ENCODE data around the gene ATP8A1.
A peak's percentile ranks its signal among the peaks of the same experiment; 100 is the strongest.
"Not testable (repeated sequence)": the region's sequence is repeated elsewhere in the genome, so short reads cannot be mapped to it uniquely, and the experiment has no call there.

ATP8A1 gene

DNA sequence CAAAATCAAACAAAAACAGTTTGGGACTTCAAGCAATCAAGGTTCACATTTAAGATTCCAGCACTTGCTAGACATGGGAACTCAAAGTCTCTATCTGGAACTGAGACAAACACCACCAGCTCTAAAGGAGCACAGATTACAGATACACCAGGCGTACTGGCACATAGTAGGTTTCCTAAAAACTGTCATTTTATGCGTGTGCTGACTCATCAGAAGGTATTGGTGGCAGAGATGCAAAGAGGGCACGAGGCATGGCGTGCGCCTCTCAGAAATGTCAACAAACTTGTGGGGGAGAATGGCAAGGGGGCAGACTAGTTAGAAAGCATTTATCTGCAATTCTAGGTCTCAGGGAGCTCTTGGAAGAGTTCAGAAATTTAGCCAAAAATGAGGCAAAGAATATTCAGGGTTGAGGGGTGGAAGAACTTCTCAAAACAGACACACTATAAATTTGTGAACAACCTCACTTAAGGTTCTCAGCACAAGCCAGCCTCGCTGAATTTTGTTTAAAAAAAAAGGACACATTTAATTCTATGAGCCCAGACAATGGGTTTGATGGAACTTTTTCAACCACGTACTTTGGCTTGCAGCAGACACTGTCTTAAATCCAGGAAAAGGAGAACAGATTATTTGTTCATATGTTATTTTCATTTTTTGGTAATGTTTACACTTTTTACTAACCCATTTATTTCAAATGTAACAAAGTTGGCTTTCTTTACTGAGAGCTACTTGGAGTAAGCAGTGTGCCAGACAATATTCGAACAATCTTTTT is 159.6 kb downstream of the ATP8A1 start:
- no peak for DNase-seq

DNA sequence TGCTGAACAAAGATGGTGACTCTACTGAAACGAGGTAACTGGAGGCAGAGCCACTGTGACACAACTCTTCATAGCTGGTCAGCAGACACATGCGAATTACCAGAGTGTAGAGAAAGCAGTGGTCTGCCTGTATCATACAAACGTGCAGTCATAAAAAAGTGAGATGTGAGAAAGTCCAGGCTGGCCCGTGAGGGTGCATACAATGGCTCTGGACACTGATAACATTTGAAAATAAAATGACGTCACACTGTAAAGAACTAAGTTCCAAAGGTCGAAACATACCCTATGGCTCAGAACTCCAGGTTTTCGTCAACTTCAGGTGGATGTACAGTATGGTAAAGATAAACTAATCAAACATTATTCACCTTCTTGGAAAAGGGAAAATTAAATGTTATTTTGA is 163.9 kb downstream of the ATP8A1 start:
- DNase-seq, result no peak

DNA sequence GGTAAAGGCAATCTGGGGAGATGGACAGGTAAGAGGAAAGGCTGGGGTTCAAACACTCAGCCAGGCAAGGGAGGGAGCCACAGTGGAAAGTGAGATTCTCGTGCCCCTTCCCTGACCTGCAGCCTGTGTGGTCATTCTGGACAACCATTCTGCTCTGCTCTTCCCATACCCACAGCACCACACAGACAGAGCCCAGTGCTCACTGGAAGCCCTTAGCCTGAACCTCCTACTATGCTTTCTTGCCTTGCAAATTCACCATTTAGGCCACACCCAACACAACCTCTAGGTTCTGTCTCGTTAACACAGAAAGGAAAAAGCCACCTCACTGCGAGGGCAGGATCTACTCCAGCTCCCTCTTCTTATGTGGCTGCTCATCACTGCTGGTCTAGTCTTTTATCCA is 166.9 kb downstream of the ATP8A1 start:
- peak in 1 of 5 experiments; percentile 7 for DNase-seq

DNA sequence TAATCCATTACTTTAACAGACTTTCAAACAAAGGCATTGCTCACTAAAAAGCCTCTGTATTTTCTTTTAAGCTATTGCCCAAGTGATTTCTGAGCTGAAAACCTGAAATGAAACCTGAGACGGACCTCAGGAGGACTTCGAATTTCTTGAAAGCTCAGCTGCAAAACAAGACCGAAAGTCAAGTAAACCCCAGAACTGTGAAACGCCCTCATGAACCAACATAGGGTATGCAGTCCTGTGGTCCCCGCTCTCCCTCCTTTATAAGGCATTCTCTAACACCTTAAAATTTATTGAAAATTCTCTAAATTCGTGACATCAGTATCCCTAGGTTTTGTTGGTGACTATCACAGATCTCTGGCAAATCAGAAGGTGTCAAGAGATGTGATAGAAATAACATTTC is 167.8 kb downstream of the ATP8A1 start:
- peak in 1 of 5 experiments; percentile 56 for DNase-seq

DNA sequence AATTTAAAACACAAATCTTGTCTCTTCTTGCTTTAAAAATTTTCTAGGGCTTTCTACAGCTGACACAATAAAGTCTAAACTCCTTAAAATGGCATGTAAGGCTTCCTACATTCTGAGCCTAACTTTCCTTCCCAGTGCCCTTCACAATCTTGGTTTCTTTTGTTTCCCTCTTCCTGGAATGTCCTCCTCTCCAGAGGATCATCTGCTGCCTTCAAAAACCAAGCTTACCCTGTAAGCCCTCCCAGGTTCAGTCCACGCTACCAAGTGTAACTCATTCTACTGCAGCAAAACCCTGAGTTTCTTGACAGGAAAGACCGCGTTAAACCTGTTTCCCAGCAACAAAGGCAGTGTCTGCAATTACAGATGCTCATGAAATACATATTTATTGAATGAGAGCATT is 168.4 kb downstream of the ATP8A1 start:
- peak in 1 of 5 experiments; percentile 35 for DNase-seq

DNA sequence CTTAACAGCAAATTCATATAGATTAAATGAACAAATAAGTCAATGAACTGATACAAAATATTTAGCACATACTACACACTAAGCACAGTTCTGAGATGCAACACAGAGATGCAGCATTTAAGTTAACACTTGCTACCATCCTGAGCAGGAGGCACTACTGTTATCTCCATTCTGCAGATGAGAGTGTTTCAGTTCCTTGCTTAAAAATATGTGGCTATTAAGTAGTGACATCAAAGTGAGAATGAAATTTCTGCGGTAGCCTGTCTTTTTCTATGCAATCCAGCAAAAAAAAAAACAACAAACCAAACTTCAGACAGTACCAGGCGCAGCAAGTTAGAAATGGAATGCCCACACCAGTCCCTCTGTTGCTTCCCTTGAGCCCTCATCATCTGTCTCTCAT is 168.8 kb downstream of the ATP8A1 start:
- DNase-seq, result peak in 1 of 5 experiments; percentile 75

DNA sequence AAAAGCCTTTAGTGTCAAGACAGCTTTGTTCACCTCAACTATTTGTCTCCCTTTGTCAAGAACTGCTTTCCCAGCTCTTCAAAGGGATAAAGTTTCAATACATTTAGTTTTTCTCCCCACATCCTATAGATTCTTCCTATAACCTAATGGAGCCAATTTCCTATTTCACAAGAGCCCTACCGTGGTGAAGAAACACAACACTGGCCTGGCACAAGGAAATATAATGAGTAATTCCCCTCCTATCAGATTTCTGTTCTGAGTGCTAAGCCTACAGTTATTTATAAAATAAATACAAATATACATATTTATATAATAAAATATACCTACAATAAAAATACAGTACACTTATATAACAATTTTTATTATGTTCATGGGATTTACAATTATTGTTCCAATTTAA is 169.7 kb downstream of the ATP8A1 start:
- no peak for DNase-seq

DNA sequence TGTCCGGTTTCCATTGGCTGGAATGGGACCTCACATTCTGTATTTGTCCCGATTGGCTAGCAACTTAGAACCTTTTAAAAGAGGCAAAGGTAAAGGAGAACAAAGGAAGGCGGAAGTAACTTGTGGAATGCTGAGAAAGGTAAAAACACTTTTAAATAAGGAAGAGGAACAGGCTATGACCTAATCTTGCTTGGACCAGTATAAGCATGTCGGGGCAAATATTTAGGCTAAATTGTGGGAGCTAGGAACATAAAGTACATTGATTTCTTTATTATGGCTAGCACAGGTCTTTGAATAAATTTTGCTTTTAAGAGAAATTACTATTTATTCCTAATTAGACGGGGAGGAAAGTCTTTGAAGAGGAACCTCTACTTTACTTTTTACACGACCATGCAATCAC is 170.7 kb downstream of the ATP8A1 start:
- DNase-seq, result not testable (repeated sequence)

DNA sequence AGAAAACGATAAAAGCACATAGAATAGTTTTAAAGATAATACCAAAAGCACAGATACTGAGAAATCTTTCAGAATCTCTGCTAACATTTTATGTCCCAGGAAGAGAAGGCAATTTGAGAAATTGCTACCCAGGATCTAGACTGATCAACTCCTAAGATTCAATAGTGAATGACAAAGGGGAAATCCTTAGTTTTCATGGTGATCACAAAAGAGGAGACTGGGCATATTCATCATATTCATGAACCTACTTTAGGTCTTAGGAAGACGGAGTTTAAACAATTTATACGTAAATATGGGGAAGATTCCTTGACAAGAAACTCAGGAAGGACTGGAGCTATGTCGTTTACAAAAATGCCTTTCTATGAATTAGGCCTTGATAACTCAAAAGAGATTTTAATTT is 172.3 kb downstream of the ATP8A1 start:
- DNase-seq, result no peak

DNA sequence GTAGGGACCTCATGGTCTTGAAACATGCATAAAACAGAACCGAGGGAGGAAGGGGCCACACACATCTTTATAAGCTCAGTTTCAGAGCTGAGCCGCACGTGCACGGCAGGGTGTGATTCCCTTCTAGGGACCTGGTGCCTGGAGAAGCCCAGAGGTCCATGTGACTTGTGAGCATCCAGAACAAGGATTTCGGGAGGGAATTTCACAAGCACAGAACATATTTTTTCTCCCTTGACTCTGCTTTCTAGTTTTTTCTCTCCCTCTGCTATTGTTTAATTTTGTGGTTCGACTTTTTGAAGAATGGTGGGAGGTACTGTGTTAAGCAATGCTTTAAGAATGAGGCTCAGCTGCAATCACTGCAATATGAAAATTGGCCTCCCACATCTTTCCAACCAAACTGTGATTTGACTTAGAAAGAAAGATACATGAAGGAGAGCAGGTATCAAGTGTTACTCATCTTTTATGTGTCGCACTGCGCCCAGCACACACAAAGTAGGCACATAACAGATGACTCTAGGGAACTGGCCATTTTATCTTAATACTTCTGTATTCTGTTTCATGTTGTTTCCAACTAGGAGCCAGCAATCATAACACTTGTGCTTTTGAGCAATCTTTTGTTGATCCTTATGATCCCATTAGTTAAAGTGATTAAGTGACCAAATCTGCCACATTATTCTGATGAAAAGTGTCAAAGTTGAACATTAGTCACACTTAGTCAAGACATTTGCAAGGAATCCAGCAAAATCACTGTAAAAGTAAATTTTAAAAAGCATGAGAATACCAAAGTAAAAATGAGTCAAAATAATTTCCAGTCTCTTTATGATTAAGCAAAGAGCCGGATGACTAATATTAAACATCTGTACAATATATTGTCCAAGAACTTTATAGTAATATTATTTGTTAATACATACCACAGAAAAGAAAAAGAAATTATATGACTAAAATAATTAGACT is 173.2 kb downstream of the ATP8A1 start:
- no peak for DNase-seq

DNA sequence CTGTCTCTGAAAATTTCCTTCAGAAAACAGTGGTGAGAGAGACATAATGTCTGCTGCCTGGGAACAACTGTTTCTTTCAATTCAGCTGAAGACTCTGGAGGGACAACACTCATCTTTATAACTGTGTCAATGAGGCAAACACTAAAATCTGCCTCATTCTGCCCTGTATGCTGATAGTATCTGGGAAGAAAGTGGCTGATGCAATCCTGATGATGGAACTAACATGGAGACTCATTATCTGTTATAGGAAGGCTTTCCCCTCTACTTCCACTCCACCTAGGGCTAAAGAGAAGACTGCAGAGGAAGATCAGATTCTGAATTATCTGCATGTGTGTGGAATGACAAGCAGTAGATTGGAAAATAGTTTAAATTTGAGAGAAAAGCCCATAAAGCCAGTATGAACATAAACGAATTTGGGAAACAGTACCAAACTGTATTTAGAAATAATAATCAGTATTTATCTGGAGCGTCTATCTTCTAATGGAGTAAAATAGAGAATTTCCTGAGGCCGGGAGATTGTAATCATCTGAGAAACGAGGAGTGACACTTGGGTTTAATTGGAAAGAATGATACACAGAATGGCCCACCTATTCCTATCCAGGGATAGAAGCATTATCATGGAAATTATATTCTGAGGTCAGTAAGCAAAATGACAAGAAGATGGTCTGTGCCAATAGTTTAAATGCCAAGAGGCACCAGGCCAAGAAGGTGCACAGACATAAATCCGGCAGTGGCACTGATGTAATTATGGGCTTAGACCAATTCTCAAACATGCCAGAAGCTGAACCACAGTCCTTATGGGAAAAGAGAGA is 174.2 kb downstream of the ATP8A1 start:
- DNase-seq, result no peak

DNA sequence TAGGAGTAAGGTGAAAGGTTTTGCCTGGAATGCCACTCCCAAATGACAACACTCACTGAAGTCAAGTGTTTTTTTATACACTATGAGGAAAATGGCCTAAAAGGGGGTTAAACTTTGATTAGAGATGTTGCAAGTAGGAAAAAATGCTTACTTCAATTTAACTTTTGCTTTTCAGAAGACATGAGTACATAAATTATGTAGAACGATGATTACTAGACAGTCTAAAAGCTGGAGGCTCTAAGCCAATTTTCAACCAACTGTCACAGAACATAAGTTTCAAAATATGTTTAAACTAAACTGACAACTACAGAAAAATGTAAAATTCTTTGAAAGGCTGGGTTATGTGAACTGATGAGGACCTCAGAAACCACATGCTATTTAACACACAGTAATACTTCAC is 176.2 kb downstream of the ATP8A1 start:
- no peak for DNase-seq

DNA sequence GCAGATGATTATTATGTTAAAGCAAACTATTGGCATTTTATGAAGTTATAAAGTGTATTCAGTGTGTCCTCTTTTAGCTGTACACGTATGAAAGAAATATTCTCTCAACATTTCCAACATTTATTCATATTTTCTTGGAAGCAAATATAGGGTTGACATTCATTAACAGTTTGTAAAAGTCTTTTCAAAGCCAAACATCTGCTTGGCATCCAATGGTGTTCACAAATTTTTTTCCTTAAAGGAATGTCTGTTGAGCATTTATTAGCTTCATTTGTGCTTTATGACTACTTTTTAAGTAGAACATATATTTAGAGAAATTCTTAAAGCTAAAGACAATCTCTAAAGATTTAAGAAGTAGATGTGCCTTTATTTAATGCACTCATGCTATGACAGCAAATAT is 176.6 kb downstream of the ATP8A1 start:
- DNase-seq, result no peak

DNA sequence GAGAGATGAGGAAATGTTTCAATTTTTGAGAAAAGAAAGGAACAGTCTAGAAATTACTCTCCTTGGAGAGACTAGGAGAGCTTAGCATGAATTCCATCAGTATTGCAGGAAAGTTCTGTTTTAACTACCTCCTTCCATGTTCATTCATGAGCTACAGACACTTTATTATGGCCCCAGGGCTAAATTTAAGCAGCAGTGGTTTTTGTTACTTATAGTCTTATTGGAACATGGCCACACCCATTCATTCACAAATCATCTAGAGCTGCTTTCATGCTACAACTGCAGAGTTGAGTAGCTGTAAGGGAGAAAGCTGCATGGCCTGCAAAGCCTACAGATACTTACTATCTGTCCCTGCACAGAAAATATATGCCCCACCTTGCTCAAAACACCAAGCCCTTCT is 178.0 kb downstream of the ATP8A1 start:
- no peak for DNase-seq

DNA sequence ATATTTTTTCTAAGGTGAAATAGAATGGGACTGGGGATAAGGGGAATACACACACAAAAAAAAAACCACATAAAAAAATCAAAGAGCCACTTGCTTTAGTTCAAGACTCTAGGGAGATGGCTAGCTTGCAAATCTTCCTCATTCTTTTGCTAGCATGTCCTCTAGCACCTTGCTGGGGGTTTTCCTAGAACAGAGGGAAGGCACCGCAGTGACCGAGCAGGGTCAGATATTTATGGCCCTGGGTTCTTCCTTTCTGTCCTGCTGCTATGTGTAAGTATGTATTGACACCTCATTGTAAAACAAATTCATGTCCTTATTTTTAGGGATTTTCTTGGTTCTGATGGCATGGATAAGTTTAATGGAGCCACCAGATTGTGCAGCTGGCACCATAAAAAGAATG is 178.4 kb downstream of the ATP8A1 start:
- DNase-seq, result no peak

DNA sequence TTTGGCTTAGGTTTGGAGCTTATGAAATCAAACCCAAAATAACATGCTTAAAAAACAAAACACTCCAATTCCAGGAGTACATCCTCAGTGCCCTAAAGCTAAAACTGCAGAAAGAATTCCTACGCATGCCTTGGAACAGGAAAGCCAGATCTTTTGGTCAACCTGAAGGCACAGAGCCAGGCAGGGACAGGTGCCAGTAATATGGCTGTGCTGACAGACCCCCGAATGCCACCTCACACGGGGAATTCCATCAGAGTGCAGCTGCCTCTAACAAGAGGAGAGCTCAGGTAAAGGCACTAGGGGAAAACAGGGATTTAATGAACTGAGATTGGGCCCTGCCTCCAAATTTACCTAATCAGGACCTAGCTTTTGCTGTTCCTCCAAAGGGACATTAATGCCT is 182.5 kb downstream of the ATP8A1 start:
- DNase-seq, result no peak

DNA sequence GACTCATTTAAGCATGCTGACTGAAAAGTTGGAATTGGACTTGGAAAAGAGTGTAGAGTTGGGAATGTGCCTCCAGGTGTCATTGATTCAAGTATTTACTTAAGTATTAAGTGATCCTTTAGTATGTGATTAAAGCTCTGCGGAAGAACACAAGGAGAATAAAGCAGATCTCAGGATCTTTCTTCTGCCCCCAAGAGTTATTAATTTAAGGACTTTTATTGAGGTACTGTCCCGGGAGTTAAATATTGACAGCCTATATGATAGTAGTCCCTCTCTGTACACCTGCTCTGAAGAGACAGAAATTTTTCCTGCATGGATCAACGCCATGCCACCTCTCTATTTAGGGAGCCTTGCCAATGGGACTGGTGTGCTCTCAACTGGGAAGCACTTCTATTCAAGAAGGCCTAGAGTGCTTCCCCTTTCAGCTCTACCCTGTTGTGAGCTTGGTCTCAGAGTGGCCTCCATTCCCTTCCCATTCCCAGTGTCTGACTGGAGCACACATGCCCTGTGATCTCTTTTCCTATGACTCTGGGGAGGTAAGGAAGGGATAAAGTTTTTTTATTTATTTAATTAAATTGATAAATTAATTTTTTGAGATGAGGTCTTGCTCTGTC is 183.7 kb downstream of the ATP8A1 start:
- no peak for DNase-seq

DNA sequence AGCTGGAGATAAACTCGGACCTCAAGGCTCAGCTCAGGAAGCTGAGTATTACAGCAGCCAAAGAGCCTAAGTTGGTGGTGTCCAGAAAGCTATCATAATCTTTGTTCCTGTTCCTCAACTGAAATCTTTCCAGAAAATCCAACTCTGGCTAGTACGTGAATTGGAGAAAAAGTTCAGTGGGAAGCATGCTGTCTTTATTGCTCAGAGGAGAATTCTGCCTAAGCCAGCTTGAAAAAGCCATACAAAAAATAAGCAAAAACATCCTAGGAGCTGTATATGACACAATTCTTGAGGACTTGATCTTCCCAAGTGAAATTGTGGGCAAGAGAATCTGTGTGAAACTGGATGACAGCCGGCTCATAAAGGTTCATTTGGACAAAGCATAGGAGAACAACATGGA is 185.0 kb downstream of the ATP8A1 start:
- DNase-seq, result no peak

DNA sequence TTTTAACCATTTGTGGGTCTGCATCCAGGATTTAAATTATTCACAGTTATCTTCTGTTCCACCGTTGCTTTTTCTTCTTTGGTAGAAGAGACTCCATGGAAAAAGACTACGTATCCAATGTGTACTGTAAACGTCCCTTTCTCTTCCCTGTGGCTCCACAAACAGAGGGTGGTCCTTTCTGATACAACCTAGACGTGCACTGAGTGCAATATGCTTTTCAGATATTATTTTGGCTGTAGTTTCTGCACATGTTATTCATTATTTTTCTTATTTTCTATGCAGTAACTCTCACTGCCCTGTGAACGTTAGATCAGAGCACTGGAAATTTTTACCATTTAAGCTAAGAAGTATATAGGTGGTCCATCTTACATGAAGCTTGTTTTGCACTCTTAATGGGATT is 186.9 kb downstream of the ATP8A1 start:
- DNase-seq, result no peak

DNA sequence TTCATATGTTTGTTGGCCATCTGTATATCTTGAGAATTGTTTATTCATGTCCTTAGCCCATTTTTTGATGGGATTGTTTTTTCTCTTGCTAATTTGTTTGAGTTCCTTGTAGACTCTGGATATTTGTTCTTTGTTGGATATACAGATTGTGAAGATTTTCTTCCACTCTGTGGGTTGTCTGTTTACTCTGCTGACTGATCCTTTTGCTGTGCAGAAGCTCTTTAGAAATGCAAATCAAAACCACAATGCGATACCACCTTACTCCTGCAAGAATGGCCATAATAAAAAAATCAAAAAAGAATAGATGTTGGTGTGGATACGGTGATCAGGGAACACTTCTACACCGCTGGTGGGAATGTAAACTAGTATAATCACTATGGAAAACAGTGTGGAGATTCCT is 189.1 kb downstream of the ATP8A1 start:
- DNase-seq, result not testable (repeated sequence)

DNA sequence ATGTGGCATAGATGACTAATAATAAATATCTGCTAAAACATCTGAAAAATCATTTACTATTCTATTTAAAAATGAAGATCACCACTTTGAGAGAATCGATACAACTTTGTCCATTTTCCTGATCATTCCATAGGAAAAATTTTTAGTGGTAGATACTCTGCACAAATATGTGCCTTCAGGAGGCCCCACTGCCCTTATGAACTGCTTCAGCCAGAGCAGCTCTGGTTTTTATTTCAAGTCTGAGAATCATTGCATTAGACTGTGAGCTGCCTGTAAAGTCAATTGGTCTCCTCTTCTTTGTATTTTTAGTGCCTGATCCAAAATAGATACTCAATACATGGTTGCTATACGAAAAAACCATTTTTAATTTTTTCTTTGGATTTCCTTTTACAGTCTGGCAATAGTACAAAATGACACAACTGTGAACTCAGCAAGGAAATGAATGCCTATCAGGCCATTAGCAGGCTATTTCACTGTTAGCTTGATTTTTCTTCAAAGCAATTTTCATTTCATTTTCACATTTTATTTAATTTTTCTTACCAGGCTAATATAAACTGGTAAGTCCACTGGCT is 190.5 kb downstream of the ATP8A1 start:
- DNase-seq, result no peak

DNA sequence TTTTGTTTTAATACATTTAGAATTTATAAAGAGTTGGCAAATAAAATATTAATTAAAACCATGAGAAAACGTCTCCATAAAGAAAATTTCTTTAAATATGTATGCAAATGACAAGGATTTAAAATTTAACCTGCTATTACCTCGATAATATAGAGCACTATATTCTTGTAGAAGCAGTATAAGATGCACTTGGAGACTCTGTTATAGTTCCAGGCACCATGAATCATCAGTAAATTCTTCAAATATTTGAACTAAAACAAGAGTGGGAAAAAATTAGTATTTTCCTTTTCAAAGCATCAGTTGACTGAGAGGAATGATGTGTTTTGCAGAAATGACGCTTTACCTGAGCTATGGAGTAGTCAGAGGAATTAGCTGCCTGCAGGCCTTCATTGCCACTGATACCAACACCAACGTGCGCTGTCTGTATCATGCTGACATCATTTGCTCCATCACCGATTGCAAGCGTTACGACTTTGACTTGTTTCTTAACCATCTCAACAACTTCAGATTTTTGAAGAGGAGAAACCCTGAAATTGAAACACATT is 192.3 kb downstream of the ATP8A1 start:
- no peak for DNase-seq
